ENCODE results near the gene SNED1.

The SNED1 gene

DNA sequence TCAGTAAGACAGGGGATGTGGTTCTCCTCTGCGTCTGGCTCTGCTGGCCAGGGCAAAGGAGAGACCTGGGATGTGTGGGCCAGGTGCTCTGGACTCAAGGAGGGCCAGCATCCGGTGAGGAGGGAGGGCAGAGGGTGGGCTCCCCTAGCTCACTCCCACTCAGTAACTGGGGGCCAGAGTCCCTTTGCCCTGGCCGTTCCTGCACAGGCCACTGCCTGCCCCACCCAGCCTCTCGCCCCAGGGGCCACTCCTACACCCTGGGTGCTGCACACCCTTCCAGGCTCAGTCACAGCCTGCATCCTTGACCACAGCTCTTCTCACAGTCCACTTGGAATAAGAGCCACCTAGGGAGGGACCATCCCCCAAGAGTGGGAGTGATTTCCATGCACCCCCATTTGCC is 41.0 kb downstream of the SNED1 start:
- no peak for FAIRE-seq
- TF ChIP-seq, protein P1, sequence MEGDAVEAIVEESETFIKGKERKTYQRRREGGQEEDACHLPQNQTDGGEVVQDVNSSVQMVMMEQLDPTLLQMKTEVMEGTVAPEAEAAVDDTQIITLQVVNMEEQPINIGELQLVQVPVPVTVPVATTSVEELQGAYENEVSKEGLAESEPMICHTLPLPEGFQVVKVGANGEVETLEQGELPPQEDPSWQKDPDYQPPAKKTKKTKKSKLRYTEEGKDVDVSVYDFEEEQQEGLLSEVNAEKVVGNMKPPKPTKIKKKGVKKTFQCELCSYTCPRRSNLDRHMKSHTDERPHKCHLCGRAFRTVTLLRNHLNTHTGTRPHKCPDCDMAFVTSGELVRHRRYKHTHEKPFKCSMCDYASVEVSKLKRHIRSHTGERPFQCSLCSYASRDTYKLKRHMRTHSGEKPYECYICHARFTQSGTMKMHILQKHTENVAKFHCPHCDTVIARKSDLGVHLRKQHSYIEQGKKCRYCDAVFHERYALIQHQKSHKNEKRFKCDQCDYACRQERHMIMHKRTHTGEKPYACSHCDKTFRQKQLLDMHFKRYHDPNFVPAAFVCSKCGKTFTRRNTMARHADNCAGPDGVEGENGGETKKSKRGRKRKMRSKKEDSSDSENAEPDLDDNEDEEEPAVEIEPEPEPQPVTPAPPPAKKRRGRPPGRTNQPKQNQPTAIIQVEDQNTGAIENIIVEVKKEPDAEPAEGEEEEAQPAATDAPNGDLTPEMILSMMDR (IDR thresholded peaks at IDR 0.05; ENCODE audit: insufficient read depth, missing control alignments) = no peak
- DNase-seq (ENCODE audit: insufficient read length, low spot score) = no peak

DNA sequence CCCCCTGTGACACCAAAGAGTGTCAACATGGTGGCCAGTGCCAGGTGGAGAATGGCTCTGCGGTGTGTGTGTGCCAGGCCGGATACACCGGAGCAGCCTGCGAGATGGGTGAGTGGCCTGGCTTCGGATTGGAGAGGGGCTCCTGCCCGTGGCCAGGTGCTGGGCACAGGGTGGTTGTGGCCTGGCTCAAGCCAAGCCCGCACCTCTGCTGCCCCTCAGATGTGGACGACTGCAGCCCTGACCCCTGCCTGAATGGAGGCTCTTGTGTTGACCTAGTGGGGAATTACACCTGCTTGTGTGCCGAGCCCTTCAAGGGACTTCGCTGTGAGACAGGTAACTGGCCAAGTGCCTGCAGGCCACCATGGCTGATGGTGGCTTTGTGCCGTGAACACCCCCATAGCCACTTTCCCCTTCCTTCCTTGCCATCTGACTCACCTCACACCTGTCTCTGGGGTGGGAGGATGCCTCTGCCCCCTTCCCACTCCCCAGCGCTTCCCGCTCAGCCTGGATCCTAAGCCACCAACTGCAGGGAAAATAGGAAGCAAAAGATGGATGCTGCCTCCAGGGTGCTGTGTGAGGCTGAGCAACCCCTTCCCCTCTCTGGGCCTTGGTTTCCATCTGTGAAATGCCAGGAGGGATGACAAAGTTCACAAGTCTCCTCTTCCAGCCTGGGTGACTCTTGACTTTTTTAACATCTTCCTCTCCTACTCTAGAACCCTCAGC is 41.8 kb downstream of the SNED1 start:
- DNase-seq (ENCODE audit: insufficient read length, low spot score) (no peak), FAIRE-seq (no peak)
- TF ChIP-seq, protein P1 (IDR thresholded peaks at IDR 0.05; ENCODE audit: insufficient read depth, missing control alignments) = no peak

DNA sequence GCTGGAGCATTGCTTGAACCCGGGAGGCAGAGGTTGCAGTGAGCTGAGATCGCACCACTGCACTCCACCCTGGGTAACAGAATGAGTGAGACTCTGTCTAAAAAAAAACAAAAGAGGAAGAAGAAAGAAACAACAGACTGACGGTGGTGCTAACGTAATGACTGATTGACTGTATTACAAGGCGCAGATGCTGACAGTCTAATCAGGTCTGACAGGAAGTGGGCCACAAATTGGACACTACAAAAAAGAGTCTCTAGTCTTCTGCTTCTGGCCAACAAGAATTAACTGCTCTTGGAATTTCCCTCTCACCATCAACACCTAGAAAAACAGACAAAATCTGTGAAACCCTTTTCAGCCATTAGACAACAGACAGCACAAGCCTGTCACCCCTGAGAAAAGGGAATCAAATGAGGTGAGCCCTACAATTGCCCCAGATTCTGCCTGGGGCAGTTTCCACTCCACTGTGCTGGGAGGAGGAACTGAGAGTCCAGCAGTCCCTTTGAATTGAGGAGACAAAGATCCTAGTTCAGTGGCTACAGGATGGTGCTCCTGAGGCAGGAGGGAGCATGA is 43.3 kb downstream of the SNED1 start:
- DNase-seq (ENCODE audit: insufficient read length, low spot score) (no peak), FAIRE-seq (no peak)
- TF ChIP-seq, protein P1 (IDR thresholded peaks at IDR 0.05; ENCODE audit: insufficient read depth, missing control alignments) = no peak

DNA sequence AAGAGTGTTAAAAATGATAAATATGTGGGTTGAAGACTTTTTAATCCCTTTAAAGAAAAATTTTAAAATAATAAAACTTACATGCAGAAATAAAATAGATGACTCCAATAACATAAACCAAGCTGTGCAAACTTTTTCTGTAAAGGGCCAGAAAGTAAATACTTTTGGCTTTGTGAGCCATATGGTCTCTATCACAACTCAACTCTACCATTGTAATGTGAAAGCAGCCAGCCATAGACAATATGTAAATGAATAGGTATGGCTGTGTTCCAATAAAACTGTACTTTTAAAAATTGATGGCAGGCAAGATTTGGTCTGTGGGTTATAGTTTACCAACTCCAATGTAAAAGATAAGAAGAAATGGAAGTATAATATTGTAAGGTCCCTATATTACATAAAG is 45.2 kb downstream of the SNED1 start:
- FAIRE-seq = no peak
- no peak for DNase-seq (ENCODE audit: insufficient read length, low spot score)
- TF ChIP-seq, protein P1 (IDR thresholded peaks at IDR 0.05; ENCODE audit: insufficient read depth, missing control alignments) = no peak

DNA sequence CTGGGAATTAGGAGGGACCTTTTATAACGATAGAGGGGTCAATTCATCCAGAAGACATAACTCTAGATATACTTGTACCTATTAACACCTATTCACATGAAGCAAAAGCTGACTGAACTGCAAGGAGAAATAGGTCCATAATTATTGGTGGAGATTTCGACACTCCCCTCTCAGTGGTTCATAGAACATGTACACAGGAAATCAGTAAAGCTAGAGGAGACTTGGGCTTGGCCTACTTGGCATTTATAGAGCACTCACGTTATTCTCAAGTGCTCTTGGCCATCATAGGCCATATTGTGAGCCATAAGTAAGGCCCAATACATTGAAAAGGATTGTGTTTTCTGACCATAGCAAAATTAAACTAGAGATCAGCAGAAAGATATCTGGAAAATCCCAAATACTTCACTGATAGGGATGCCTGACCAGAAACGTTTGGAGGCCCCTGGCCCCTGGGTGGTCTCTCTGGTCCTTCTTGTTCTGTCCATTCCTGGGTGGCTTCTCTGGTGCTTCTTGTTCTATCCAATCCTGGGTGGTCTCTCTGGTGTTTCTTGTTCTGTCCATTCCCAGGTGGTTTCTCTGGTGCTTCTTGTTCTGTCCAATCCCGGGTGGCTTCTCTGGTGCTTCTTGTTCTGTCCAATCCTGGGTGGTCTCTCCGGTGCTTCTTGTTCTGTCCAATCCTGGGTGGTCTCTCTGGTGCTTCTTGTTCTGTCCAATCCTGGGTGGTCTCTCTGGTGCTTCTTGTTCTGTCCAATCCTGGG is 49.0 kb downstream of the SNED1 start:
- FAIRE-seq (no peak), DNase-seq (ENCODE audit: insufficient read length, low spot score) (no peak)
- TF ChIP-seq, protein P1 (IDR thresholded peaks at IDR 0.05; ENCODE audit: insufficient read depth, missing control alignments) = no peak

DNA sequence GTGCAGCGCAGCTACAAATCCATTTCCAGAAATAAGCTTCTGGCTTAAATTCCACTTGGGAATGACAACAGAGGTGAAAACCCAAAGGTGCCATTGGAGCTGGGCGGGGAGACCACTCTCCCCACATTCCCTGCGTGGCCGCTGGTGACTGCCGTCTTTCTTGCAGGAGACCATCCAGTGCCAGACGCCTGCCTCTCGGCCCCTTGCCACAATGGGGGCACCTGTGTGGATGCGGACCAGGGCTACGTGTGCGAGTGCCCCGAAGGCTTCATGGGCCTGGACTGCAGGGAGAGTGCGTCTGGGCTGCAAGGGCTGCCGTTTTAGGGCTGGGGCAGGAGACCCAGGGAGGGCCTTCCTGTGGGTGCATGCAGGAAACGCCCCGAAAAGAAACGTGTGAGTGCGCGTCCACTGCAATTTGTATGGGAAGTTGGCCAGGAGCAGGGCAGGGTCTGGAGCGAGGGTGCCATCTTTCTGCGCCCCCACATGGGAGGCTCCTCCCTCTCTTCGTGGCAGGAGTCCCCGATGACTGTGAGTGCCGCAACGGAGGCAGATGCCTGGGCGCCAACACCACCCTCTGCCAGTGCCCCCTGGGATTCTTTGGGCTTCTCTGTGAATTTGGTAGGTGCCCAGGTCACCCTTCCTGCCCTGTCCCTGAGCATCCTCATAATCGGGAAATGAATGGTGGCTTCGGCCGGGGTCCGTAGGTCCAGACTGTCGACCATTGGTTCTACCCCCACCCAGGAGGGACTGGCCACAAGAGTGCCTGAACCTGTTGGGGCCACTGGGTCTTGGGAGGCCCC is 49.9 kb downstream of the SNED1 start:
- FAIRE-seq (no peak), DNase-seq (ENCODE audit: insufficient read length, low spot score) (no peak)
- TF ChIP-seq, protein P1 (IDR thresholded peaks at IDR 0.05; ENCODE audit: insufficient read depth, missing control alignments) = no peak

All from D721Med (cell line).